Stomach (tissue), 9 donors: ENCODE data around the gene TBX10. TPM values are rescaled to one million over a fixed set of nuclear protein-coding genes. Genes with fewer than 3 reads are reported as not detected.

Experiments
- DNase-seq, 2 donors: peaks; one replicate each; pipeline versions ENCODE4 v3.0.0 to v3.0.0-alpha.2; 2013 to 2019
- H3K27ac ChIP-seq, 5 donors: fragments of 200-600 bp in 4 of 5; sonication (generic) in 4 of 5; one replicate each; pipeline ENCODE4 v1.5.1; 2013 to 2019; ENCODE audit warnings: mild to moderate bottlenecking in 1 of 5, moderate library complexity in 1 of 5
- H3K27me3 ChIP-seq, 3 donors: fragments of 200-600 bp; sonication (generic); one replicate each; pipeline ENCODE4 v1.5.1; 2017 to 2019; ENCODE audit warnings: mixed run types in 1 of 3
- H3K36me3 ChIP-seq, 4 donors: fragments of 200-600 bp; sonication (generic); 1 replicate in 3 of 4; 2 replicates in 1 of 4; pipeline ENCODE4 v1.5.1; 2016 to 2019
- H3K4me1 ChIP-seq, 4 donors: fragments of 200-600 bp; sonication (generic); one replicate each; pipeline ENCODE4 v1.5.1; 2016 to 2019
- H3K4me3 ChIP-seq, 4 donors: fragments of 200-600 bp; sonication (generic) in 3 of 4; one replicate each; pipeline ENCODE4 v1.5.1; 2016 to 2019; ENCODE audit warnings: mild to moderate bottlenecking in 1 of 4
- H3K9me3 ChIP-seq, 4 donors: fragments of 200-600 bp; sonication (generic); one replicate each; pipeline ENCODE4 v1.5.1; 2016 to 2019
- CTCF ChIP-seq, 7 experiments: fragments of 450-650 bp in 4 of 7; fragments of 200-600 bp in 3 of 7; sonication (generic) in 3 of 7; IDR thresholded peaks; one replicate each; pipeline ENCODE4 v1.5.1; 2016 to 2019; ENCODE audit warnings: antibody characterized with exemption in 7 of 7, control low read depth in 2 of 7, mild to moderate bottlenecking in 1 of 7
- EP300 ChIP-seq: sonication (generic); formaldehyde crosslinking; IDR thresholded peaks from one replicate; pipeline ENCODE4 v1.6.1; 2017; ENCODE audit warnings: antibody characterized with exemption
- POLR2A ChIP-seq, 4 donors: fragments of 450-650 bp; IDR thresholded peaks; one replicate each; pipeline ENCODE4 v1.6.1; 2016; ENCODE audit warnings: antibody characterized with exemption in 4 of 4, control low read depth in 2 of 4, mild to moderate bottlenecking in 1 of 4, moderate library complexity in 1 of 4
- POLR2AphosphoS5 ChIP-seq, 3 donors: sonication (generic); formaldehyde crosslinking; IDR thresholded peaks; one replicate each; pipeline ENCODE4 v1.6.1; 2016; ENCODE audit warnings: antibody characterized with exemption in 3 of 3
- whole genome bisulfite sequencing, 5 donors: extraction: QIAGEN DNeasy Blood & Tissue Kit in 3 of 5; methylation state at CpG; one replicate each; pipeline versions ENCODE4 v1.1.5 to v1.1.7; 2013 to 2018; 5-methylcytosine and 5-hydroxymethylcytosine counted together
- intact Hi-C: fragments of 100-400 bp; cut with DNase I; formaldehyde crosslinking; loops from one replicate; pipeline ENCODE4 v1.15.1; 2023; ENCODE audit warnings: low total_unique reads
- polyA plus RNA-seq, 3 donors: library from polyadenylated mRNA; stranded (reverse); fragments of 200-250 nt; gene quantifications; one replicate each; pipeline ENCODE4 v1.2.3, GENCODE V29; 2013
- total RNA-seq, 5 donors: library from RNA; depleted of rRNA; stranded (reverse); fragments of >200 nt; gene quantifications; one replicate each; pipeline versions ENCODE4 v1.1.0 to v1.2.3, GENCODE V29; 2014 to 2016
- donor health status: healthy with polysubstance abuse.
- donor health status: Bipolar disorder and iron deficiency.
- donor health status: healthy.

Gene TBX10
- total and polyA plus RNA-seq, 8 donors, result not detected

- intact Hi-C loops, result no loop called here
- 71 to 86% (median 81%) methylated on average over 9 to 15 of the region's 15 CpGs for WGBS, 5 donors
- peak in 1 of 2 donors; percentile 15 for DNase-seq
- no peaks in the 10 kb centered on the region for H3K9me3 ChIP-seq
- peaks cover 0 to 59% (median 0%) of the 10 kb centered on the region in 3 donors for H3K27me3 ChIP-seq
- no peaks in the 10 kb centered on the region for H3K36me3 ChIP-seq
- H3K4me1 ChIP-seq, result peaks cover 4 to 33% (median 14%) of the 10 kb centered on the region in 4 donors
- no peak overlapping the region for H3K4me3 ChIP-seq
- no peak for TF ChIP-seq EP300
- TF ChIP-seq POLR2A (IDR thresholded peaks at IDR 0.05), result no peak
- no peak for TF ChIP-seq CTCF (IDR thresholded peaks at IDR 0.05)
- no peak for TF ChIP-seq POLR2AphosphoS5 (IDR thresholded peaks at IDR 0.05)
- no peak overlapping the region for H3K27ac ChIP-seq
Observed at GRCh38 chr11:67647471-67647870, 7.9 kb upstream of the TBX10 start.

- Histone ChIP-seq H3K9me3 (no peaks in the 10 kb centered on the region), H3K27me3 (peaks cover 0 to 56% (median 0%) of the 10 kb centered on the region in 3 donors), H3K27ac (no peak overlapping the region), H3K36me3 (no peaks in the 10 kb centered on the region), H3K4me1 (peaks cover 4 to 26% (median 14%) of the 10 kb centered on the region in 4 donors), H3K4me3 (no peak overlapping the region)
- DNase-seq, result peak in 1 of 2 donors; percentile 28
- WGBS, 5 donors, result 67 to 79% (median 78%) methylated on average over 20 to 24 of the region's 24 CpGs
- TF ChIP-seq POLR2AphosphoS5 (IDR thresholded peaks at IDR 0.05), result no peak
- TF ChIP-seq POLR2A (IDR thresholded peaks at IDR 0.05), result no peak
- TF ChIP-seq CTCF (IDR thresholded peaks at IDR 0.05), result no peak
- TF ChIP-seq EP300, result no peak
- intact Hi-C loops, result no loop called here
Observed at GRCh38 chr11:67646535-67647336, 7.2 kb upstream of the TBX10 start.

- Histone ChIP-seq H3K9me3 (no peaks in the 10 kb centered on the region), H3K36me3 (no peaks in the 10 kb centered on the region), H3K27me3 (peaks cover 0 to 62% (median 0%) of the 10 kb centered on the region in 3 donors), H3K27ac (no peak overlapping the region), H3K4me1 (peaks cover 4 to 19% (median 14%) of the 10 kb centered on the region in 4 donors), H3K4me3 (no peak overlapping the region)
- TF ChIP-seq CTCF (IDR thresholded peaks at IDR 0.05) (no peak), POLR2AphosphoS5 (IDR thresholded peaks at IDR 0.05) (no peak), EP300 (no peak), POLR2A (IDR thresholded peaks at IDR 0.05) (no peak)
- 84 to 88% (median 87%) methylated on average over 20 to 24 of the region's 24 CpGs for WGBS, 5 donors
- peak in 1 of 2 donors; percentile 20 for DNase-seq
- intact Hi-C loops, result no loop called here
Observed at GRCh38 chr11:67645521-67646461, 6.2 kb upstream of the TBX10 start.
